Muscle layer of colon (tissue), 2 donors: Measurements from ENCODE around the gene SNX25.
"Not testable (repeated sequence)": the region's sequence is repeated elsewhere in the genome, so short reads cannot be mapped to it uniquely, and the experiment has no call there.

Experiments
- H3K27ac ChIP-seq: one replicate; pipeline ENCODE4 v1.7.0; 2013; ENCODE audit warnings: low read depth, mild to moderate bottlenecking, low read length, moderate library complexity
- H3K27me3 ChIP-seq, 2 donors: one replicate each; pipeline ENCODE4 v1.7.0; 2013; ENCODE audit warnings: low read length in 2 of 2, mild to moderate bottlenecking in 2 of 2; ENCODE audit not compliant: insufficient read depth in 2 of 2, control insufficient read depth in 1 of 2
- H3K36me3 ChIP-seq: one replicate; pipeline ENCODE4 v1.7.0; 2013; ENCODE audit warnings: mild to moderate bottlenecking, low read length; ENCODE audit not compliant: insufficient read depth
- H3K4me1 ChIP-seq: one replicate; pipeline ENCODE4 v1.7.0; 2013; ENCODE audit warnings: mild to moderate bottlenecking, low read length; ENCODE audit not compliant: insufficient read depth
- H3K4me3 ChIP-seq, 2 donors: one replicate each; pipeline ENCODE4 v1.7.0; 2013; ENCODE audit warnings: low read length in 2 of 2, low read depth in 1 of 2, mild to moderate bottlenecking in 1 of 2, moderate library complexity in 1 of 2
- H3K9ac ChIP-seq: one replicate; pipeline ENCODE4 v1.7.0; 2013; ENCODE audit warnings: low read length
- H3K9me3 ChIP-seq: one replicate; pipeline ENCODE4 v1.7.0; 2013; ENCODE audit warnings: mild to moderate bottlenecking, low read length
- donor health status: abdominal sarcoma.
- donor health status: Adenocarcinoma of cecum.

Gene SNX25

DNA sequence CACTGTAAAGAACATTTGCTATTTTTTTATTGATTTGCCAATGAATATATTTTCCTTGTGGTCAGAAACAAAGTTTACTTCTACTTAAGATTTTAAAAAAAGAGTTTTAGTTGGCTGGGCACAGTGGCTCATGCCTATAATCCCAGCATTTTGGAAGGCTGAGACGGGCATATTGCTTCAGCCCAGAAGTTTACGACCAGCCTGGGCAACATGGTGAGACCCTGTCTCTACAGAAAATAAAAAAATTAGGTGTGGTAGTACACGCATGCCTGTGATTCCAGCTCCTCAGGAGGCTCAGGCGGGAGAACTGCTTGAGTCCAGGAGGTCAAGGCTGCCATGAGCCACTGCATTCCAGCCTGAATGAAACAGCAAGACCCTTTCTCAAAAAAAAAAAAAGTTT, 149.6 kb downstream of the SNX25 start:
- no peaks in the 10 kb centered on the region for H3K9me3 ChIP-seq
- no peak overlapping the region for H3K27ac ChIP-seq

DNA sequence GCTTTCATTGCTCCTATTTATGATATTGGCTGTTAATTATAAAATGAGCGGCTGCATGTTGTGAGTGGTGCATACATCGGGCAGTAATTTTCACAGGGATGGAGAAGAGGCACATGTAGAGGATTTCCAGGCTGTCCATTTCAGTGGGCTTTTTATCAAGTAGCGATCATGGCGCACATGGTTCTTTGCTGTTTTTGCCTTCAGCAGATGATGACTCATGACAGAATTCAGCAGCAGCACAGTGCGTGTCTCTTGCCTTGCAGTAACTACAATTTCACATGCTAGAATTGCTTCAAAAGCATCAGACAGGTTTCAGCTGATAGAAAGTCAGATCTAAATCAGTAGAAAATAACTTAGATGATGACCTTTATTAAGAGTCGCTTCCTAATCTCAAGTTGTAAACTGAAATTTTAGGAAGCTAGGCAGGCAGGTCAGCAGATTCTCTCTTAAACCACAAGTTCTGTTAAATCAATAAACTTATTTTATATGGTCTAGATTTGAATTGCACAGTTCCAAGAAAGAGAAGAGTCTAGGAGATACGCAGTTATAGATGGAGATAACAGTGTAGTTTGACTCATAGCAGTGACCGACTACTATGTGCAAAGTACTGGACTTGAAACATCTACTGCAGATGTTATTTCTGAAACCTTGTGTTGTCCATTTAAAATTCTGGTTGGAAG, 150.5 kb downstream of the SNX25 start:
- Histone ChIP-seq H3K36me3 (no peaks in the 10 kb centered on the region), H3K9me3 (no peaks in the 10 kb centered on the region), H3K4me1 (no peaks in the 10 kb centered on the region), H3K9ac (no peak overlapping the region), H3K4me3 (no peak overlapping the region), H3K27me3 (no peaks in the 10 kb centered on the region), H3K27ac (no peak overlapping the region)

More for the DNA sequence above, 149.6 kb downstream of the SNX25 start:
- H3K4me1 ChIP-seq, result no peaks in the 10 kb centered on the region
- no peaks in the 10 kb centered on the region for H3K27me3 ChIP-seq
- H3K36me3 ChIP-seq, result peaks cover 3% of the 10 kb centered on the region
- no peak overlapping the region for H3K9ac ChIP-seq
- H3K4me3 ChIP-seq, result no peak overlapping the region

DNA sequence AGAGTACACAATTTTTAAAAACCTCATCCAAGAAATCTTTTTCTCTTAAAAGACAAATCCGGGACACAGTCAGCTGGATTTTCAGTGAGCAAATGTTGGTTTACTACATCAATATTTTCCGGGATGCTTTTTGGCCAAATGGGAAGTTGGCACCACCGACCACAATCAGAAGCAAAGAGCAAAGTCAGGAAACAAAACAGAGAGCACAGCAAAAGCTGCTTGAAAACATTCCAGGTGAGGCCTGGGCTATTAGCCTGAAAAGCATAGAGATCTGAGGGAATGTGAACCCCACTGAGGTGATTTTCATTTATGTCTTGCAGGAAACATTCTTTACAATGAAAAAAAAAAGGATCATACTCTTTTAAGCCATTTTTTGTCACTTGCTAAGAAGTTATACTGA, 152.5 kb downstream of the SNX25 start:
- H3K4me1 ChIP-seq, result no peaks in the 10 kb centered on the region
- no peaks in the 10 kb centered on the region for H3K36me3 ChIP-seq
- H3K4me3 ChIP-seq, result no peak overlapping the region
- H3K27ac ChIP-seq, result no peak overlapping the region
- no peaks in the 10 kb centered on the region for H3K27me3 ChIP-seq
- no peaks in the 10 kb centered on the region for H3K9me3 ChIP-seq
- H3K9ac ChIP-seq, result no peak overlapping the region

DNA sequence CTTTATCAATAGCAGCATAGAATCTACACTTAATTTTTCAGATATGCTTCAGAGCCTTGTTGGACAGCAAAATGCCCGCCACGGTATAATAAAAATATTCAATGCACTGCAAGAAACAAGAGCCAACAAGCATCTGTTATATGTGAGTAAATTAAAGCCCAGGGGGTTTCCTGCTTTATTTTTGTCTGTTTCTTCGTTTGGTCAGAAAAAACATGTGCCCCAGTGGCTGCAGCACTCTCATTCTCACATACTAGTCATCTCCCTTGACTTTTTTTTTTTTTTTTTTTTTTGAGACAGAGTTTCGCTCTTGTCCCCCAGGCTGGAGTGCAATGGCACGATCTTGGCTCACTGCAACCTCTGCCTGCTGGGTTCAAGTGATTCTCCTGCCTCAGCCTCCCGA, 153.2 kb downstream of the SNX25 start:
- H3K9me3 ChIP-seq, H3K27me3 ChIP-seq, H3K4me3 ChIP-seq, H3K36me3 ChIP-seq, H3K27ac ChIP-seq, H3K9ac ChIP-seq, H3K4me1 ChIP-seq: not testable (repeated sequence)

DNA sequence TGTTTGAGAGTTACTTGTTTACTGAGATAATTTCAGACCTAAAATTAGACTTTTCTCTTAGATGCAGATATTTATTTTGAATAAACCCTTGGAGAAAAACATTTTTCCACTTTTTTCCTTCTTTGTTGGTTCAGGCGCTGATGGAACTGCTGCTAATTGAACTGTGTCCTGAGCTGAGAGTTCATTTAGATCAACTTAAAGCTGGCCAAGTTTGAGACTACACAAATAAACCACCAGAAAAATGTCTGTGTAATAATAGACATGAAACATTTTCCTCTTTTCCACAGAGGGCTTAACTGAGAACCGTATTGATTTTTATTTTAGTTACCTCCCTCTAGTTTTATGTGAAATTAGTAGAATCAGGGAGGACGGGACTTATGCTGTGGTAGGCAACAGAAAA, 153.9 kb downstream of the SNX25 start:
- Histone ChIP-seq H3K4me1 (no peaks in the 10 kb centered on the region), H3K27ac (no peak overlapping the region), H3K27me3 (no peaks in the 10 kb centered on the region), H3K36me3 (no peaks in the 10 kb centered on the region), H3K9ac (no peak overlapping the region), H3K4me3 (no peak overlapping the region), H3K9me3 (no peaks in the 10 kb centered on the region)

DNA sequence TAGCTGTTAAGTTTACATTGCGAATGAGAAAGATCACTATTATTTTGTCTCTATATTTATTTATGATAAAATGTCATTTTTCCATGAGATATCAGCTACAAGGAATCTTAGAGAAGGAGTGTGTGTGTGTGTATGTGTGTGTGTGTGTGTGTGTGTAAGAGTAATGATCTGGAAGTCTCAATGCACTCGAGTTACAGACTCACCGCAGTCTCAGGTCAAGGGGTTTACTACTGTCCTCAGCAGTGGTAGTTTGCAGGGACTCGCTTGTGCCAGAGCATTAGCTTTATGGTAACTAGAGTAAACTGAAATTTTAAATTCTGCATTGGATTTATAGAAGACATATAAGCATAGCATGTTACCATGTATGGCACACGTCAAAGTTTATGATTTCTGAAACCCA, 155.5 kb downstream of the SNX25 start:
- no peak overlapping the region for H3K4me3 ChIP-seq
- H3K27ac ChIP-seq, result no peak overlapping the region
- no peaks in the 10 kb centered on the region for H3K27me3 ChIP-seq
- no peaks in the 10 kb centered on the region for H3K36me3 ChIP-seq
- no peaks in the 10 kb centered on the region for H3K9me3 ChIP-seq
- H3K4me1 ChIP-seq, result no peaks in the 10 kb centered on the region
- no peak overlapping the region for H3K9ac ChIP-seq

DNA sequence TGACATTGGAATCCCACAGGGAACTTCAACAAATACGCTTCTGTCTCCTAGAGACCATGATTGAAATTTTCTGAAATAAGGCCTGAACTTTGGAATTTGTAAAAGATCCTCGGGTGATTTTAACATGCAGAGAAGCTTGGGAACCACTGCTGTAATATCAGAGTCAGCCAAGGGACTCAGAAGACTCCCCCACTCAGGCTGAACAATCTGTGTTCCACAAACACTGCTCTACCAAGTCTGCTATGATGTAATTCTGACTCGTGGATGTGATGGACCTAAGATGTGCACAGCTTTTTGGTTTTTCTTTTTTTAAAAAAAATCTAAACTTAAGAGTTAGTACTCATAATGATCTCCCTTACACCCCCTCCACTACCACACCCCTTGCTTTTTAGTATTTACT, 160.3 kb downstream of the SNX25 start:
- Histone ChIP-seq H3K9ac (no peak overlapping the region), H3K36me3 (peaks cover 4% of the 10 kb centered on the region), H3K27me3 (no peaks in the 10 kb centered on the region), H3K27ac (no peak overlapping the region), H3K4me1 (no peaks in the 10 kb centered on the region), H3K9me3 (no peaks in the 10 kb centered on the region), H3K4me3 (no peak overlapping the region)

DNA sequence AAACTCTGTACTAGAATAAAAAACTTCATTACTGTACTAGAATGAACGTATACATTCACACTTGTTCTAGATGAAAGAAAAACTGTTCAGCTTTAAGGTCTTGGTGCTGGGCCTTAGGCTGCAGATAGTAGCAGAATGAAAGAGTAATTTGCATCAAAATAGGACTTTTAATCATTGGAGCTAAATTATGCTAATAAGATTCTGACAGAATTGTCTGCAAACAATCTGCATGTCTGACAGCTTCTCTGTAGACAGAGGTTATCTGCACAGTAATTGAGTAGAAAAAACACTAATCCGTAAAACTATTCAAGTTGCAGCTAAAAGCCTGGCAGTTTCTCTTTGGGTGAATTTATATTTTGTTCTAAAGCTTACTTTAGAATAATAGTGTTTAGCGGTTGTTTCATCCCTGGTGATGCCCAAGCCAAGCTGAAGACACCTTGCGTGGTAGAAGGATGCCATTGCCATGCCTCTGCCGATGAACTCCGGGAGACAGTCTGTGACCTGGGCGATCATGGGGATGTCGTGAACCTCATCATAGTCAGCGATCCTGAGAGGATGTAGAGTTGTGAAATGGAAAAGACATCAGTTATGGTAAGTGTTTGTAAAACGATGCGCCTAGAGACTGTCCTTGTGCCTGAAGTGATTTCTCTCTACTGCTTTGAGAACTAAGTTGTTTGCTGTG, 161.0 kb downstream of the SNX25 start:
- H3K4me1 ChIP-seq, result no peaks in the 10 kb centered on the region
- no peak overlapping the region for H3K4me3 ChIP-seq
- H3K27me3 ChIP-seq, result no peaks in the 10 kb centered on the region
- H3K9ac ChIP-seq, result no peak overlapping the region
- peaks cover 4% of the 10 kb centered on the region for H3K36me3 ChIP-seq
- H3K27ac ChIP-seq, result no peak overlapping the region
- no peaks in the 10 kb centered on the region for H3K9me3 ChIP-seq

DNA sequence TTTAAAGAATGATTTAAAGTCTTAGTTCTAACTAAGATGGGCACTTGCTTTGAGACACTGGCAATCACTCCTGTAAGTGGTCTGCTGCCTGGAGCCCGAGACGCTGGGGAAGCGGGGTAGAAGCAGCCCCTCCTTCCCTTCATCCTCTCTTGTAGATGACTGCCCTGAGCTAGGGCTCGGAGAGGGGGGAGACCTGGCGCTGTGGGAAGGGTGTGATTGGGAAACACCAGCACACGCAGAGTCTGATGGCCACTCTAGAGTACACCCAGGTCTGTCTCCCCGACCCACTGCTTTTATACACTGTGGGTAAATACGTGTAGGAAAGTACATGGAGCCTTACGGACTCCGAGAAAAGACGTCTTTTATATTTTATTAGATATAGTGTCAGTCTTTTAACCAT, 162.3 kb downstream of the SNX25 start:
- Histone ChIP-seq H3K27ac (no peak overlapping the region), H3K27me3 (no peaks in the 10 kb centered on the region), H3K9ac (no peak overlapping the region), H3K36me3 (peaks cover 4% of the 10 kb centered on the region), H3K4me1 (no peaks in the 10 kb centered on the region), H3K9me3 (no peaks in the 10 kb centered on the region), H3K4me3 (no peak overlapping the region)

DNA sequence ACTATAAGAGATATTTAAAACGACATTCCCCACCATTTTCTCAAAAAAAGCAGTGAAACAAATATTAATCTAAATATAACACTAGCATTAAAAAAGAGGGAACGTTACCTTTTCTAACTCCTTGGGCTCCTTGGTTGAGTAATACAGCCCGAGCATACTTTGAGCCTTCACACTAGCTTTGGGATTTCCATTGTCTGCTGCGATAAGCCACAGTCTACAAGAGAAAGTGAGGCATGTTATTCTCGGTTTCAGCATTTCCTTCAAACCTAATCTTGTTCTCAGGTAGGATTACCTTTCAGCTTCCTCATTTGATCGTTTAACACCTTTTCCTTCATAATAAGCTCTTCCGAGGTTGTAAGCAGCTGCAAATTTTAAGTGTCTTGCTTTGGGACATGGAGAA, 164.6 kb downstream of the SNX25 start:
- no peak overlapping the region for H3K9ac ChIP-seq
- no peak overlapping the region for H3K27ac ChIP-seq
- H3K27me3 ChIP-seq, result no peaks in the 10 kb centered on the region
- H3K4me3 ChIP-seq, result no peak overlapping the region
- no peaks in the 10 kb centered on the region for H3K9me3 ChIP-seq
- H3K36me3 ChIP-seq, result peaks cover 4% of the 10 kb centered on the region
- no peaks in the 10 kb centered on the region for H3K4me1 ChIP-seq

DNA sequence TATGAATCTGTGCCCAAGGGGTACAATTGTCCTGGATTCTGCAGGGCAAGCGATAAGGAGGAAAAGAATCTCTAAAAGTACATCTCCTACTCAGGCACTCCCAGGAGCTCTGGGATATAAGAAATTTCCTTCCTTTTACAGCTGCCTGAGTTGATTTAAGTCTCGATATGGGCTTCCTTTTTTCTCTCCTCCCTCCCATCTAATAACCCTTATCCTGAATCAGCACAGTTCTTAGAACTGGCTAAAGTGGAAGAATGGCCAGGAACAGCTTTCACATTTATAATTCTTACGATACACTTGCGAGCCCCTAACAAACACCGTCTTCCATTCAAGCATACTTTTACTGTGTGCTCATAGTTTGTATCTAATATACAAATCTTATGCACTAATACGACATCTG, 165.2 kb downstream of the SNX25 start:
- Histone ChIP-seq H3K9me3 (no peaks in the 10 kb centered on the region), H3K4me3 (no peak overlapping the region), H3K9ac (no peak overlapping the region), H3K4me1 (no peaks in the 10 kb centered on the region), H3K27me3 (no peaks in the 10 kb centered on the region), H3K27ac (no peak overlapping the region), H3K36me3 (peaks cover 4% of the 10 kb centered on the region)

DNA sequence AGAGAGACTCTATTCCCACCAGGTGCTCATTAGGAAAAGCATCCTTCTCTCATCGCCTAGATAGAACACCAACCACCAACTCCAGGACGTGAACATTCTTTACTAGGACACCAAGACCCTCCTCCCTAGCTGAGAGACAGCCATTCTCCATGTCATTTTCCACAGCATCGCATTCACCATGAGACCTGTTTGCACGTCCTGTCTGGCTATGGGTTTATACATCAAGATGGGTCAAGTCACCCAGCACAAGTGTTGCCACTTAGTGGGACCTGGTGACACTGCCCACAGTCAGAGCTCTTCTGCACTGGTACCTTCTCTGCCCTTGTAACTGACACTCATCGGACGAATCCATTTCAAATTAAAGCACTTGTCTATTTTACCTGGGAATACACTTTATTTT, 168.9 kb downstream of the SNX25 start:
- H3K4me3 ChIP-seq, result no peak overlapping the region
- no peaks in the 10 kb centered on the region for H3K9me3 ChIP-seq
- no peak overlapping the region for H3K27ac ChIP-seq
- no peaks in the 10 kb centered on the region for H3K27me3 ChIP-seq
- no peaks in the 10 kb centered on the region for H3K36me3 ChIP-seq
- H3K9ac ChIP-seq, result no peak overlapping the region
- no peaks in the 10 kb centered on the region for H3K4me1 ChIP-seq
